GM12878 (cell line): ENCODE data around the gene STAG2. TPM values are rescaled to one million over a fixed set of nuclear protein-coding genes. Genes with fewer than 3 reads are reported as not detected.
A peak's percentile ranks its signal among the peaks of the same experiment; 100 is the strongest.

Source experiments
- ATAC-seq: fragments of 200-7000 bp; cut with Tn5 transposase; 3 replicates; pipeline ENCODE4 v1.9.1; 2020; ENCODE audit warnings: mild to moderate bottlenecking, moderate library complexity
- BruUV-seq: library from RNA; stranded (reverse); fragments of 400-500 nt; replicated peaks from 2 replicates; lab custom pipeline; 2021; lab: Mats Ljungman, UMichigan
- CTCF ChIA-PET: fragments of 300-600 bp; sonication (Branson Sonifier 250); formaldehyde crosslinking; extraction: SDS; loops from one replicate; lab custom pipeline; 2021; ENCODE audit warnings: inconsistent platforms; lab: Yijun Ruan, JAX
- POLR2A ChIA-PET: fragments of 350-600 bp; formaldehyde crosslinking; extraction: SDS; loops from one replicate; lab custom pipeline; 2021; ENCODE audit warnings: inconsistent platforms; lab: Charles Lee
- RAD21 ChIA-PET: fragments of 300-600 bp; sonication (Branson Sonifier 250); formaldehyde crosslinking; loops from one replicate; lab custom pipeline; 2023; ENCODE audit warnings: antibody characterized with exemption; ENCODE audit not compliant: unreplicated experiment; lab: Charles Lee
- SMC1A ChIA-PET: fragments of 300-600 bp; sonication (Branson Sonifier 250); formaldehyde crosslinking; loops from one replicate; lab custom pipeline; 2023; ENCODE audit not compliant: unreplicated experiment, uncharacterized antibody; lab: Charles Lee
- DNase-seq: peaks from one replicate; pipeline ENCODE4 v3.0.0-alpha.2; 2011; ENCODE audit warnings: low read depth, low spot score
- FAIRE-seq: peaks from 3 replicates; lab custom pipeline; 2011; peaks lifted over from hg19 to GRCh38; lab: Jason Lieb, UNC
- H2AFZ ChIP-seq: 2 replicates; pipeline ENCODE4 v1.6.0; 2011; ENCODE audit warnings: low read depth, low read length, control low read depth; ENCODE audit not compliant: control insufficient read depth
- H3K27ac ChIP-seq: 2 replicates; pipeline ENCODE4 v1.5.1; 2011; ENCODE audit warnings: control low read depth; ENCODE audit not compliant: control insufficient read depth, insufficient read depth
- H3K27me3 ChIP-seq, 2 experiments: replicated peaks in 1 of 2; 2 replicates each; pipeline versions ENCODE4 v1.6.0 to v1.6.1; 2011; ENCODE audit warnings: low read length in 1 of 2; ENCODE audit not compliant: control insufficient read depth in 2 of 2, insufficient read depth in 2 of 2
- H3K36me3 ChIP-seq, 2 experiments: 2 replicates each; pipeline ENCODE4 v1.5.1; 2011; ENCODE audit warnings: low read length in 1 of 2; ENCODE audit not compliant: control insufficient read depth in 2 of 2, insufficient read depth in 2 of 2
- H3K4me1 ChIP-seq: 2 replicates; pipeline ENCODE4 v1.6.1; 2011; ENCODE audit warnings: mild to moderate bottlenecking, low read length, moderate library complexity, mixed read lengths; ENCODE audit not compliant: control insufficient read depth, insufficient read depth
- H3K4me2 ChIP-seq: 2 replicates; pipeline ENCODE4 v1.6.0; 2011; ENCODE audit warnings: control low read depth; ENCODE audit not compliant: control insufficient read depth, insufficient read depth
- H3K4me3 ChIP-seq: fragments of 200-600 bp; sonication (generic); 2 replicates; pipeline ENCODE4 v1.5.1; 2016
- H3K79me2 ChIP-seq: 2 replicates; pipeline ENCODE4 v1.6.0; 2011; ENCODE audit warnings: low read length; ENCODE audit not compliant: control insufficient read depth, insufficient read depth
- H3K9ac ChIP-seq: 2 replicates; pipeline ENCODE4 v1.8.0; 2011; ENCODE audit warnings: low read length, control low read depth, mixed read lengths; ENCODE audit not compliant: control insufficient read depth, insufficient read depth
- H3K9me3 ChIP-seq: replicated peaks from 3 replicates; pipeline ENCODE4 v1.5.1; 2011; ENCODE audit warnings: mild to moderate bottlenecking, low read length; ENCODE audit not compliant: control insufficient read depth, insufficient read depth
- H4K20me1 ChIP-seq: 2 replicates; pipeline ENCODE4 v1.6.0; 2011; ENCODE audit not compliant: control insufficient read depth, insufficient read depth
- ASH2L ChIP-seq: fragments of 300-600, 200-600 bp; sonication (generic); IDR thresholded peaks from 2 replicates; pipeline ENCODE4 v1.6.1; 2017; ENCODE audit warnings: low read depth, mild to moderate bottlenecking, borderline replicate concordance
- BHLHE40 ChIP-seq, 2 experiments: fragments of 450-650 bp in 1 of 2; IDR thresholded peaks; 2 replicates each; pipeline ENCODE4 v1.6.1; 2011 to 2017; ENCODE audit warnings: low read depth in 2 of 2, borderline replicate concordance in 1 of 2, improper control_type of control experiment in 1 of 2, low read length in 1 of 2, mild to moderate bottlenecking in 1 of 2
- CREM ChIP-seq: IDR thresholded peaks from 2 replicates; pipeline ENCODE4 v1.6.1; 2014; ENCODE audit warnings: antibody characterized with exemption, low read depth
- HDGF ChIP-seq: fragments of 450-650 bp; IDR thresholded peaks from 2 replicates; pipeline ENCODE4 v1.6.1; 2016; ENCODE audit warnings: antibody characterized with exemption
- IKZF2 ChIP-seq, 2 experiments: fragments of 450-650 bp; IDR thresholded peaks; 2 replicates each; pipeline ENCODE4 v1.6.1; 2017; ENCODE audit warnings: mild to moderate bottlenecking in 2 of 2, moderate library complexity in 2 of 2
- KDM1A ChIP-seq: fragments of 200-600 bp; sonication (generic); IDR thresholded peaks from 2 replicates; pipeline ENCODE4 v1.6.1; 2016; ENCODE audit warnings: borderline replicate concordance
- MXI1 ChIP-seq: fragments of 150-350 bp; IDR thresholded peaks from 2 replicates; pipeline ENCODE4 v1.6.1; 2011; ENCODE audit warnings: low read depth, mild to moderate bottlenecking, inconsistent platforms, low read length, improper control_type of control experiment
- NFXL1 ChIP-seq: fragments of 450-650 bp; IDR thresholded peaks from 2 replicates; pipeline ENCODE4 v1.6.1; 2017; ENCODE audit warnings: antibody characterized with exemption, mild to moderate bottlenecking, borderline replicate concordance
- TCF12 ChIP-seq: IDR thresholded peaks from 2 replicates; pipeline ENCODE4 v1.6.1; 2011; ENCODE audit warnings: low read depth, mild to moderate bottlenecking, low read length
- USF2 ChIP-seq: IDR thresholded peaks from 2 replicates; pipeline ENCODE4 v1.6.1; 2011; ENCODE audit warnings: low read depth, low read length, improper control_type of control experiment, borderline replicate concordance
- ZNF24 ChIP-seq: fragments of 450-650 bp; IDR thresholded peaks from 2 replicates; pipeline ENCODE4 v1.6.1; 2017; ENCODE audit warnings: antibody characterized with exemption, mild to moderate bottlenecking
- WGBS: methylation state at CpG from one replicate; pipeline ENCODE4 v1.1.6; 2016; ENCODE audit warnings: low lambda C conversion rate; ENCODE audit not compliant: insufficient replicate concordance, insufficient coverage; ENCODE audit errors: missing lambda C conversion rate; 5-methylcytosine and 5-hydroxymethylcytosine counted together
- in situ Hi-C: fragments of 300-500 bp; cut with MboI; formaldehyde crosslinking; loops from 9 replicates; pipeline ENCODE4 v1.14.3; 2018; ENCODE audit warnings: mixed read lengths
- intact Hi-C: fragments of 100-400 bp; cut with micrococcal nuclease; formaldehyde crosslinking; loops from one replicate; pipeline ENCODE4 v1.14.2; 2022; ENCODE audit not compliant: unreplicated experiment
- polyA plus RNA-seq, 11 experiments: library from polyadenylated mRNA; depleted of rRNA in 4 of 11; unstranded in 6 of 11; stranded (reverse) in 5 of 11; fragments of >200 nt; fragmentation: Nextera tagmentation in 4 of 11; fragmentation: Illumina TruSeq in 1 of 11; extraction: Ambion mirVana in 4 of 11; extraction: Trizol in 1 of 11; gene quantifications; 1 replicate in 1 of 11; 2 replicates in 10 of 11; pipeline versions ENCODE4 v1.2.1 to v1.2.3, GENCODE V29; 2011 to 2016; ENCODE audit warnings: inconsistent platforms in 2 of 11, missing spikeins in 2 of 11, low read depth in 1 of 11
- total RNA-seq, 4 experiments: library from RNA; depleted of rRNA in 3 of 4; stranded (reverse); fragments of >200 nt in 3 of 4; fragmentation: Illumina TruSeq in 1 of 4; extraction: Trizol in 1 of 4; gene quantifications; 2 replicates each; pipeline versions ENCODE4 v1.2.1 to v1.2.3, GENCODE V29; 2013 to 2021

The STAG2 gene
- total and polyA plus RNA-seq, 10 of the 15 experiments (the other 5 are each of a cell fraction or from before 2014, with no cell fraction given), result 26.9 to 84.2 (median 46.7) TPM

GRCh38 chrX:123959281-123960063, 2.0 kb upstream of the STAG2 start:
- POLR2A ChIA-PET, result interaction anchor here (0.5 to 0.6 kb wide), 2 partner anchors 228 to 1750 kb away, joined by 3 to 5 read pairs; no protein-coding TSS in a partner anchor
- in situ Hi-C loops (loop anchor here (10.0 kb wide), 1 partner anchor 125 kb away; no protein-coding TSS in a partner anchor), intact Hi-C loops (loop anchor here (1.0 to 10.0 kb wide), 5 partner anchors 58 to 435 kb away; no protein-coding TSS in a partner anchor)
- no peaks in the 10 kb centered on the region for H3K27me3 ChIP-seq
- peak overlapping the region; percentile 82 for H3K9ac ChIP-seq
- TF ChIP-seq HDGF, result no peak
- TF ChIP-seq ASH2L, result no peak
- no peak for TF ChIP-seq MXI1
- TF ChIP-seq TCF12, result no peak
- no peak for TF ChIP-seq CREM
- no peak for TF ChIP-seq USF2
- TF ChIP-seq ZNF24, result no peak
- no peak for TF ChIP-seq KDM1A
- TF ChIP-seq NFXL1, result no peak
- no peak for TF ChIP-seq IKZF2 (IDR thresholded peaks at IDR 0.05)
- TF ChIP-seq BHLHE40 (IDR thresholded peaks at IDR 0.05; ENCODE audit: borderline replicate concordance in 1 of 2, low read depth in 2 of 2, low read length in 1 of 2), result no peak
- TF ChIP-seq, all 136 proteins: peak for 0
- Histone ChIP-seq H3K9me3 (no peaks in the 10 kb centered on the region), H3K4me3 (peak overlapping the region; percentile 70), H3K4me2 (peak overlapping the region; percentile 84; the same call in 1 of the 2 replicates), H3K79me2 (peaks cover 39% of the 10 kb centered on the region), H3K4me1 (no peaks in the 10 kb centered on the region), H3K36me3 (no peaks in the 10 kb centered on the region), H4K20me1 (no peaks in the 10 kb centered on the region), H2AFZ (peak overlapping the region; percentile 77), H3K27ac (peak overlapping the region; percentile 77)
- FAIRE-seq (peak; percentile 71), DNase-seq (no peak), ATAC-seq (peak; percentile 0; the same call in 2 of the 3 replicates)
- RAD21 ChIA-PET, result interaction anchor here (0.7 to 2.9 kb wide), 5 partner anchors 58 to 128 kb away, joined by 3 to 27 read pairs (median 4); no protein-coding TSS in a partner anchor
- CTCF ChIA-PET, result interaction anchor here (0.7 to 4.9 kb wide), 8 partner anchors 17 to 128 kb away, joined by 3 to 40 read pairs (median 4); no protein-coding TSS in a partner anchor
- TSS peak; percentile 51 for BruUV-seq
- SMC1A ChIA-PET, result interaction anchor here (0.7 to 2.9 kb wide), 6 partner anchors 76 to 447 kb away, joined by 3 to 31 read pairs (median 3); no protein-coding TSS in a partner anchor
- whole genome bisulfite sequencing, result 31% methylated on average over 26 of the region's 35 CpGs
